ENCODE results near the gene RBM10.

Gene RBM10

GRCh38 chrX:47146936-47147859 lies 2.2 kb downstream of the RBM10 start:
- no peak for DNase-seq

GRCh38 chrX:47148946-47149345 lies 3.9 kb downstream of the RBM10 start:
- no peak for DNase-seq

- no peak for DNase-seq
Measured at GRCh38 chrX:47151435-47151834, 6.4 kb downstream of the RBM10 start.

GRCh38 chrX:47156611-47157520 lies 11.8 kb downstream of the RBM10 start:
- DNase-seq: no peak

- no peak for DNase-seq
Measured at GRCh38 chrX:47158131-47158530, 13.1 kb downstream of the RBM10 start.

GRCh38 chrX:47158781-47159180 lies 13.8 kb downstream of the RBM10 start:
- no peak for DNase-seq

GRCh38 chrX:47160781-47161180 lies 15.8 kb downstream of the RBM10 start:
- DNase-seq: no peak

- no peak for DNase-seq
Measured at GRCh38 chrX:47162927-47163583, 18.0 kb downstream of the RBM10 start.

- DNase-seq: no peak
Measured at GRCh38 chrX:47164420-47164819, 19.4 kb downstream of the RBM10 start.

- no peak for DNase-seq
Measured at GRCh38 chrX:47166126-47166525, 21.1 kb downstream of the RBM10 start.

- DNase-seq: no peak
Measured at GRCh38 chrX:47168495-47169073, 23.6 kb downstream of the RBM10 start.

GRCh38 chrX:47169273-47169672 lies 24.3 kb downstream of the RBM10 start:
- no peak for DNase-seq

GRCh38 chrX:47169726-47170515 lies 24.9 kb downstream of the RBM10 start:
- DNase-seq: no peak

- no peak for DNase-seq
Measured at GRCh38 chrX:47170861-47171692, 26.1 kb downstream of the RBM10 start.

- no peak for DNase-seq
Measured at GRCh38 chrX:47171996-47172395, 27.0 kb downstream of the RBM10 start.

- DNase-seq: no peak
Measured at GRCh38 chrX:47172549-47172948, 27.5 kb downstream of the RBM10 start.

- DNase-seq: no peak
Measured at GRCh38 chrX:47172971-47173792, 28.2 kb downstream of the RBM10 start.

GRCh38 chrX:47174376-47174775 lies 29.4 kb downstream of the RBM10 start:
- DNase-seq: peak; percentile 11

- DNase-seq: peak; percentile 12
Measured at GRCh38 chrX:47174846-47175587, 30.0 kb downstream of the RBM10 start.

Measured in activated T-cell treated with anti-CD3 and anti-CD28 coated beads, Interleukin-2, amount 50 U/mL, for 1 hour (primary cell).